Measurements from ENCODE around the gene COPZ2.

Gene COPZ2

GRCh38 chr17:47982645-47983390 lies 54.8 kb downstream of the COPZ2 start:
- no peak for DNase-seq

GRCh38 chr17:47982091-47982617 lies 55.4 kb downstream of the COPZ2 start:
- no peak for DNase-seq

- no peak for DNase-seq
Measured at GRCh38 chr17:47981462-47981861, 56.1 kb downstream of the COPZ2 start.

GRCh38 chr17:47980541-47980940 lies 57.1 kb downstream of the COPZ2 start:
- DNase-seq: no peak

GRCh38 chr17:47978324-47978723 lies 59.3 kb downstream of the COPZ2 start:
- peak; percentile 16 to 25 for DNase-seq
